Suprapubic skin (tissue), 4 donors: ENCODE measurements around the gene LDLRAD4. TPM values are rescaled to one million over a fixed set of nuclear protein-coding genes. Genes with fewer than 3 reads are reported as not detected.
"Not testable (repeated sequence)": the region's sequence is repeated elsewhere in the genome, so short reads cannot be mapped to it uniquely, and the experiment has no call there.

Source experiments
- DNase-seq, 2 donors: peaks; one replicate each; pipeline ENCODE4 v3.0.0-alpha.2; 2019; ENCODE audit warnings: low spot score in 2 of 2
- H3K27ac ChIP-seq: fragments of 200-600 bp; sonication (generic); one replicate; pipeline ENCODE4 v1.5.1; 2019
- H3K27me3 ChIP-seq: fragments of 200-600 bp; sonication (generic); one replicate; pipeline ENCODE4 v1.5.1; 2019
- H3K36me3 ChIP-seq: fragments of 200-600 bp; sonication (generic); one replicate; pipeline ENCODE4 v1.5.1; 2019
- H3K4me1 ChIP-seq: fragments of 200-600 bp; sonication (generic); one replicate; pipeline ENCODE4 v1.5.1; 2019
- H3K4me3 ChIP-seq: fragments of 200-600 bp; sonication (generic); one replicate; pipeline ENCODE4 v1.5.1; 2019; ENCODE audit warnings: mild to moderate bottlenecking
- H3K9me3 ChIP-seq: fragments of 200-600 bp; sonication (generic); one replicate; pipeline ENCODE4 v1.5.1; 2019
- EP300 ChIP-seq: sonication (generic); formaldehyde crosslinking; IDR thresholded peaks from one replicate; pipeline ENCODE4 v1.6.1; 2017; ENCODE audit warnings: antibody characterized with exemption
- POLR2A ChIP-seq, 2 donors: fragments of 450-650 bp; IDR thresholded peaks; one replicate each; pipeline ENCODE4 v1.6.1; 2017; ENCODE audit warnings: antibody characterized with exemption in 2 of 2, mild to moderate bottlenecking in 2 of 2, moderate library complexity in 2 of 2
- POLR2AphosphoS5 ChIP-seq, 3 donors: sonication (generic); formaldehyde crosslinking; IDR thresholded peaks; one replicate each; pipeline ENCODE4 v1.6.1; 2017; ENCODE audit warnings: antibody characterized with exemption in 3 of 3
- WGBS: methylation state at CpG from one replicate; pipeline ENCODE4 v1.1.5; 2018; 5-methylcytosine and 5-hydroxymethylcytosine counted together
- total RNA-seq, 4 donors: library from RNA; depleted of rRNA; stranded (reverse); fragments of >200 nt; gene quantifications; one replicate each; pipeline ENCODE4 v1.1.0, GENCODE V29; 2016
- TF ChIP-seq, protein P1 (sequence below), 2 donors: fragments of 200-600 bp in 1 of 2; fragments of 450-650 bp in 1 of 2; sonication (generic) in 1 of 2; IDR thresholded peaks; one replicate each; pipeline ENCODE4 v1.5.1; 2016 to 2019; ENCODE audit warnings: antibody characterized with exemption in 2 of 2, mild to moderate bottlenecking in 1 of 2, moderate library complexity in 1 of 2

The LDLRAD4 gene
- total RNA-seq, 4 donors from 2014 or later, result 10.1 to 31.6 (median 15.1) TPM

- TF ChIP-seq POLR2A (IDR thresholded peaks at IDR 0.05), result no peak
- TF ChIP-seq EP300, result no peak
- TF ChIP-seq POLR2AphosphoS5 (IDR thresholded peaks at IDR 0.05), result no peak
- H3K4me1 ChIP-seq, result peaks cover 44% of the 10 kb centered on the region
- H3K27ac ChIP-seq, result peak overlapping the region; percentile 75
- peak in 1 of 2 donors; percentile 69 for DNase-seq
- peak overlapping the region; percentile 10 for H3K4me3 ChIP-seq
- no peaks in the 10 kb centered on the region for H3K9me3 ChIP-seq
- H3K36me3 ChIP-seq, result no peaks in the 10 kb centered on the region
- WGBS, result 74% methylated on average over 12 of the region's 12 CpGs
- no peaks in the 10 kb centered on the region for H3K27me3 ChIP-seq
Observed at GRCh38 chr18:13260935-13261640, 42.5 kb downstream of the LDLRAD4 start.

DNA sequence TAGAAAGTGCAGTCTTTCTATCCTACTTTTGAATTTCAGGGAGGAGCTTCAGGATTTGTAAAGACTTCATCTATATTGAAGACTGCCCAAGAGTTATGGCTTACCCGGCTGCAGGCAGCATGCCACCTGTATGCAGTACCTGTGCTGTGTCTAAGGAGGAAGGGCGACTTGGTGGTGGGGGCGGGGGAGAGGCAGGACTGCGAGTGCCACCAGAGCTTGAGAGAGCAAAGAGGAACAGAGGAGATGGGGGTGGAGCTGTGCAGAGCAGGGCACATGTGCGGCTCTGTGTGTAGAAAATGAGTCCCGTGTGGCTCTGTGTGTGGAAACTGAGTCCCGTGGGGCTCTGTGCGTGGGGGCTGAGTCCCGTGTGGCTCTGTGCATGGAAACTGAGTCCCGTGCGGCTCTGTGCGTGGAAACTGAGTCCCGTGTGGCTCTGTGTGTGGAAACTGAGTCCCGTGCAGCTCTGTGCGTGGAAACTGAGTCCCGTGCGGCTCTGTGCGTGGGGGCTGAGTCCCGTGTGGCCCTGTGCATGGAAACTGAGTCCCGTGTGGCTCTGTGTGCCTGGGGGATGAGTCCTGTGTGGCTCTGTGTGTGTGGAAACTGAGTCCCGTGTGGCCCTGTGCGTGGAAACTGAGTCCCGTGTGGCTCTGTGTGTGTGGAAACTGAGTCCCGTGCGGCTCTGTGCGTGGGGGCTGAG, 43.2 kb downstream of the LDLRAD4 start:
- H3K36me3 ChIP-seq, result no peaks in the 10 kb centered on the region
- DNase-seq, result peak in 1 of 2 donors; percentile 74
- H3K27me3 ChIP-seq, result no peaks in the 10 kb centered on the region
- TF ChIP-seq EP300 (no peak), POLR2AphosphoS5 (IDR thresholded peaks at IDR 0.05) (no peak), POLR2A (IDR thresholded peaks at IDR 0.05) (no peak)
- peak overlapping the region; percentile 75 for H3K27ac ChIP-seq
- H3K9me3 ChIP-seq, result no peaks in the 10 kb centered on the region
- H3K4me1 ChIP-seq, result peaks cover 51% of the 10 kb centered on the region
- H3K4me3 ChIP-seq, result no peak overlapping the region
- WGBS, result 76% methylated on average over 19 of the region's 26 CpGs

DNA sequence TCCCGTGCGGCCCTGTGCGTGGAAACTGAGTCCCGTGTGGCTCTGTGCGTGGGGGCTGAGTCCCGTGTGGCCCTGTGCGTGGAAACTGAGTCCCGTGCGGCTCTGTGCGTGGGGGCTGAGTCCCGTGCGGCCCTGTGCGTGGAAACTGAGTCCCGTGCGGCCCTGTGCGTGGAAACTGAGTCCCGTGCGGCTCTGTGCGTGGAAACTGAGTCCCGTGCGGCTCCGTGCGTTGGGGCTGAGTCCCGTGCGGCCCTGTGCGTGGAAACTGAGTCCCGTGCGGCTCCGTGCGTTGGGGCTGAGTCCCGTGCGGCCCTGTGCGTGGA, 43.8 kb downstream of the LDLRAD4 start:
- peaks cover 57% of the 10 kb centered on the region for H3K4me1 ChIP-seq
- no CpG with 5 or more reads among the region's 33 CpGs for WGBS
- DNase-seq, result peak in 1 of 2 donors; percentile 57
- not testable (repeated sequence) for H3K27me3 ChIP-seq, H3K9me3 ChIP-seq, H3K27ac ChIP-seq, H3K4me3 ChIP-seq, H3K36me3 ChIP-seq

- 94% methylated on average over 21 of the region's 50 CpGs for WGBS
- TF ChIP-seq, protein P1, sequence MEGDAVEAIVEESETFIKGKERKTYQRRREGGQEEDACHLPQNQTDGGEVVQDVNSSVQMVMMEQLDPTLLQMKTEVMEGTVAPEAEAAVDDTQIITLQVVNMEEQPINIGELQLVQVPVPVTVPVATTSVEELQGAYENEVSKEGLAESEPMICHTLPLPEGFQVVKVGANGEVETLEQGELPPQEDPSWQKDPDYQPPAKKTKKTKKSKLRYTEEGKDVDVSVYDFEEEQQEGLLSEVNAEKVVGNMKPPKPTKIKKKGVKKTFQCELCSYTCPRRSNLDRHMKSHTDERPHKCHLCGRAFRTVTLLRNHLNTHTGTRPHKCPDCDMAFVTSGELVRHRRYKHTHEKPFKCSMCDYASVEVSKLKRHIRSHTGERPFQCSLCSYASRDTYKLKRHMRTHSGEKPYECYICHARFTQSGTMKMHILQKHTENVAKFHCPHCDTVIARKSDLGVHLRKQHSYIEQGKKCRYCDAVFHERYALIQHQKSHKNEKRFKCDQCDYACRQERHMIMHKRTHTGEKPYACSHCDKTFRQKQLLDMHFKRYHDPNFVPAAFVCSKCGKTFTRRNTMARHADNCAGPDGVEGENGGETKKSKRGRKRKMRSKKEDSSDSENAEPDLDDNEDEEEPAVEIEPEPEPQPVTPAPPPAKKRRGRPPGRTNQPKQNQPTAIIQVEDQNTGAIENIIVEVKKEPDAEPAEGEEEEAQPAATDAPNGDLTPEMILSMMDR (IDR thresholded peaks at IDR 0.05), result no peak
- TF ChIP-seq POLR2AphosphoS5 (IDR thresholded peaks at IDR 0.05) (no peak), POLR2A (IDR thresholded peaks at IDR 0.05) (no peak), EP300 (no peak)
- Histone ChIP-seq H3K4me3 (no peak overlapping the region), H3K4me1 (peaks cover 64% of the 10 kb centered on the region), H3K27me3 (no peaks in the 10 kb centered on the region), H3K27ac (no peak overlapping the region), H3K9me3 (no peaks in the 10 kb centered on the region), H3K36me3 (no peaks in the 10 kb centered on the region)
- peak in 1 of 2 donors; percentile 54 for DNase-seq
Observed at GRCh38 chr18:13262839-13263691, 44.5 kb downstream of the LDLRAD4 start.

DNA sequence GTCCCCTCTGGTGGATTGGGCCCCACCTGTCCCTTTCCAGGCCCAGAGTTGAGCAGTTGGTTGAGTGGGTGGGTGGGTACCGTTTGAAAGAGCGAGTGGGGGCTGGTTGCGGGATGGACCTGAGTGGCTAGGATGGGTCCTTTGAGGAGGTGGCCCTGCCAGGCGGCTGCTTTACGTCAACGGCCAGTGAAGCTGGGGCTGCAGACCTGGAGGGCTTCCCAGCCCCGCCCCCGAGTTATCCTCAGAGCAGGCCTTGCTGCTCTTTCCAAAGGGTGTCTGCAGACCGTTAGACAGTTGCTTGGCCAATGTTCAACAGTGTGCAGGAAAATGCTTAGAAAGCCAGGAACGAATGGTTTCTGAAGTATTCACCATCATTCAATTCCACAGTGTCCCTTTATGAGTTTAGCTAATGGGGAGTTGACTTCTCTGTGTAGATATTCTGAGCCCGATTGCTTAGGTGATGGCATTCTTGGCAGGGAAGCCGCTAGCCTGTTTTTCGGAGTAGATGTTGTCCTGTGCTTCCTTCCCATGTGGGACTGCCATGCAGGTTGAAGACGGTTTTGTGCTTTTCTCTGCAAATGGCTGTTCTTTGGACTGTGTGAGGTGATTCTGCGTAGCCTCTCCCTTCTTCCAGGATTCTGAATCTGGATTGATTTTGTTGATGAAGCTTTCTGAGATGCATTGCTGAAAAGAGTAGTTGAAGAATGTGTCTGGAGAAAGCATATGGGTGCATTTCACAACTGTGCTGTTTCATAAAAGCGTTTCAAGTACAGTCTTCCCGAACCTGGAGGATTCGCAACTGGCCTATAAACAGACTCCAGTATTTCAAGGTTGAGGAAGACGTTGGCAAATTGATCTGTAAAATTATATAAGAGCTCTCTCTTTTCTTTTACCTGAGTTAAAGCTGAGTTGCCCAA, 45.8 kb downstream of the LDLRAD4 start:
- H3K4me3 ChIP-seq, result no peak overlapping the region
- 83% methylated on average over 19 of the region's 19 CpGs for WGBS
- H3K9me3 ChIP-seq, result no peaks in the 10 kb centered on the region
- DNase-seq, result peak in 1 of 2 donors; percentile 64
- no peak for TF ChIP-seq POLR2AphosphoS5 (IDR thresholded peaks at IDR 0.05)
- no peak for TF ChIP-seq EP300
- TF ChIP-seq, protein P1 (IDR thresholded peaks at IDR 0.05), result no peak
- TF ChIP-seq POLR2A (IDR thresholded peaks at IDR 0.05), result no peak
- H3K27ac ChIP-seq, result no peak overlapping the region
- H3K36me3 ChIP-seq, result no peaks in the 10 kb centered on the region
- no peaks in the 10 kb centered on the region for H3K27me3 ChIP-seq
- H3K4me1 ChIP-seq, result peaks cover 76% of the 10 kb centered on the region
